Testis (tissue), 2 donors: ENCODE data around the gene GFPT1.

Source experiments
- CTCF ChIP-seq, 3 experiments: fragments of 450-650 bp in 2 of 3; fragments of 200-600 bp in 1 of 3; sonication (generic) in 1 of 3; IDR thresholded peaks; one replicate each; pipeline ENCODE4 v1.5.1; 2016 to 2019; ENCODE audit warnings: antibody characterized with exemption in 3 of 3, mild to moderate bottlenecking in 2 of 3, moderate library complexity in 1 of 3
- POLR2A ChIP-seq: fragments of 450-650 bp; IDR thresholded peaks from one replicate; pipeline ENCODE4 v1.6.1; 2017; ENCODE audit warnings: antibody characterized with exemption, mild to moderate bottlenecking, moderate library complexity

GRCh38 chr2:69291004-69291650 lies 95.9 kb downstream of the GFPT1 start:
- TF ChIP-seq CTCF (IDR thresholded peaks at IDR 0.05) (no peak), POLR2A (no peak)
